Heart left ventricle (tissue), 16 donors: Measurements from ENCODE around the gene IQGAP2. TPM values are rescaled to one million over a fixed set of nuclear protein-coding genes. Genes with fewer than 3 reads are reported as not detected.

Experiments used
- ATAC-seq, 4 donors: fragments of 200-7000 bp; cut with Tn5 transposase; one replicate each; pipeline ENCODE4 v1.9.1; 2020 to 2022; ENCODE audit warnings: moderate library complexity in 4 of 4, mild to moderate bottlenecking in 3 of 4, moderate number of reproducible peaks in 1 of 4
- DNase-seq, 5 donors: peaks; one replicate each; pipeline ENCODE4 v3.0.0-alpha.2; 2020
- H3K27ac ChIP-seq, 12 donors: fragments of 200-600 bp; sonication (generic) in 4 of 12; one replicate each; pipeline versions ENCODE4 v1.5.0 to v1.8.0; 2016 to 2022; ENCODE audit warnings: mild to moderate bottlenecking in 2 of 12
- H3K27me3 ChIP-seq, 9 donors: fragments of 200-600 bp; sonication (generic) in 2 of 9; one replicate each; pipeline versions ENCODE4 v1.5.1 to v1.8.0; 2016 to 2022; ENCODE audit warnings: mild to moderate bottlenecking in 3 of 9
- H3K36me3 ChIP-seq, 9 donors: fragments of 200-600 bp; sonication (generic) in 2 of 9; one replicate each; pipeline versions ENCODE4 v1.5.0 to v1.8.0; 2018 to 2022; ENCODE audit warnings: mild to moderate bottlenecking in 2 of 9
- H3K4me1 ChIP-seq, 12 donors: fragments of 200-600 bp; sonication (generic) in 4 of 12; one replicate each; pipeline versions ENCODE4 v1.5.0 to v1.8.0; 2016 to 2022; ENCODE audit warnings: mild to moderate bottlenecking in 3 of 12
- H3K4me3 ChIP-seq, 12 donors: fragments of 200-600 bp; sonication (generic) in 4 of 12; one replicate each; pipeline versions ENCODE4 v1.5.0 to v1.8.0; 2017 to 2022; ENCODE audit warnings: mild to moderate bottlenecking in 9 of 12, moderate library complexity in 4 of 12
- H3K9me3 ChIP-seq, 12 donors: fragments of 200-600 bp; sonication (generic) in 4 of 12; one replicate each; pipeline versions ENCODE4 v1.5.0 to v1.8.0; 2016 to 2022; ENCODE audit warnings: mild to moderate bottlenecking in 1 of 12
- CTCF ChIP-seq, 12 donors: fragments of 200-600 bp; sonication (generic) in 4 of 12; IDR thresholded peaks; one replicate each; pipeline versions ENCODE4 v1.5.0 to v1.8.0; 2018 to 2022; ENCODE audit warnings: antibody characterized with exemption in 12 of 12, mild to moderate bottlenecking in 5 of 12
- POLR2A ChIP-seq, 2 donors: fragments of 450-650 bp; IDR thresholded peaks; one replicate each; pipeline ENCODE4 v1.6.1; 2017; ENCODE audit warnings: antibody characterized with exemption in 2 of 2, mild to moderate bottlenecking in 2 of 2, moderate library complexity in 2 of 2
- WGBS, 4 donors: extraction: QIAGEN DNeasy Blood & Tissue Kit in 2 of 4; methylation state at CpG; one replicate each; pipeline versions ENCODE4 v1.1.5 to v1.1.7; 2013 to 2018; 5-methylcytosine and 5-hydroxymethylcytosine counted together
- intact Hi-C, 10 donors: fragments of 100-400 bp; cut with DNase I; formaldehyde crosslinking; loops; one replicate each; pipeline versions ENCODE4 v1.11.1 to v1.14.2; 2022
- polyA plus RNA-seq, 2 donors: library from polyadenylated mRNA; stranded (reverse); fragments of 200-250 nt; gene quantifications; one replicate each; pipeline ENCODE4 v1.2.3, GENCODE V29; 2013
- total RNA-seq, 9 donors: library from RNA; depleted of rRNA in 2 of 9; stranded (reverse); fragments of >200 nt in 2 of 9; fragmentation: NEBNext Ultra II Directional in 3 of 9; extraction: Animal tissue kit (Norgen Biotek cat#: 25700) in 3 of 9; gene quantifications; one replicate each; pipeline versions ENCODE4 v1.1.0 to v1.2.4, GENCODE V29; 2016 to 2023
- donor health status: ischemic (EF 13 %, LVEDD 7.1; RV severe dilation, severe dysfunction).
- donor health status: healthy with polysubstance abuse.
- donor health status: DM: no; HTN: yes; CAD: no.
- donor health status: DM: no; HTN: no; CAD: no.
- donor health status: ischemic (EF 25% LVEDD 6.9; RV normal size, moderate dysfunction).
- donor health status: ischemic (EF 25% LVEDD 5.7; RV mildly dilated, moderate dysfunction).
- donor health status: healthy.
- donor health status: DM: yes; HTN: yes; CAD: no.
- donor health status: ischemic (EF 35%, LVEDD 5.7; RV mildly dilated, moderate dysfunction).
- donor health status: nonischemic (EF 11% LVEDD 7.7; RV severe dilation, severe dysfunction).
- donor health status: DM: yes; HTN: yes; CAD: no.
- donor health status: PGD.
- donor health status: ischemic (EF 29% LVEDD 5.4; RV normal size, mild dysfunction).
- donor health status: nonischemic (EF 23%, LVEDD 6.1; RV moderate dilation, normal function).

Gene IQGAP2
- total and polyA plus RNA-seq, 11 donors = 1.7 to 35.4 (median 6.1) TPM

- Histone ChIP-seq H3K27me3 (no peaks in the 10 kb centered on the region), H3K4me1 (no peaks in the 10 kb centered on the region), H3K9me3 (no peaks in the 10 kb centered on the region), H3K4me3 (no peak overlapping the region), H3K36me3 (no peaks in the 10 kb centered on the region), H3K27ac (no peak overlapping the region)
- no peak for ATAC-seq
- intact Hi-C loops = no loop called here
- no peak for TF ChIP-seq POLR2A (IDR thresholded peaks at IDR 0.05)
- no peak for TF ChIP-seq CTCF (IDR thresholded peaks at IDR 0.05)
- no peak for DNase-seq
- 92 to 96% (median 94%) methylated on average over 13 of the region's 13 CpGs for WGBS, 4 donors
Measured at GRCh38 chr5:76747706-76748105, 344.6 kb downstream of the IQGAP2 start.

GRCh38 chr5:76751291-76751690 lies 348.2 kb downstream of the IQGAP2 start:
- H3K27ac ChIP-seq = no peak overlapping the region
- WGBS, 4 donors = 93 to 97% (median 95%) methylated on average over 5 of the region's 5 CpGs
- no peaks in the 10 kb centered on the region for H3K9me3 ChIP-seq
- DNase-seq (no peak), ATAC-seq (no peak)
- intact Hi-C loops = no loop called here
- H3K27me3 ChIP-seq = no peaks in the 10 kb centered on the region
- TF ChIP-seq CTCF (IDR thresholded peaks at IDR 0.05) (no peak), POLR2A (IDR thresholded peaks at IDR 0.05) (no peak)
- no peaks in the 10 kb centered on the region for H3K36me3 ChIP-seq
- no peak overlapping the region for H3K4me3 ChIP-seq
- no peaks in the 10 kb centered on the region for H3K4me1 ChIP-seq

- ATAC-seq (no peak), DNase-seq (no peak)
- H3K27me3 ChIP-seq = peaks cover 0 to 5% (median 0%) of the 10 kb centered on the region in 9 donors
- 81 to 92% (median 88%) methylated on average over 3 of the region's 3 CpGs for WGBS, 4 donors
- no peaks in the 10 kb centered on the region for H3K36me3 ChIP-seq
- intact Hi-C loops = no loop called here
- TF ChIP-seq CTCF (IDR thresholded peaks at IDR 0.05) = no peak
- no peak for TF ChIP-seq POLR2A (IDR thresholded peaks at IDR 0.05)
- no peak overlapping the region for H3K27ac ChIP-seq
- H3K4me3 ChIP-seq = no peak overlapping the region
- H3K4me1 ChIP-seq = no peaks in the 10 kb centered on the region
- no peaks in the 10 kb centered on the region for H3K9me3 ChIP-seq
Measured at GRCh38 chr5:76754668-76755078, 351.6 kb downstream of the IQGAP2 start.

- no peaks in the 10 kb centered on the region for H3K36me3 ChIP-seq
- H3K9me3 ChIP-seq = no peaks in the 10 kb centered on the region
- no peak overlapping the region for H3K4me3 ChIP-seq
- 88 to 95% (median 94%) methylated on average over 11 of the region's 11 CpGs for WGBS, 4 donors
- H3K27ac ChIP-seq = no peak overlapping the region
- DNase-seq (no peak), ATAC-seq (no peak)
- intact Hi-C loops = no loop called here
- no peaks in the 10 kb centered on the region for H3K4me1 ChIP-seq
- H3K27me3 ChIP-seq = peaks cover 0 to 5% (median 0%) of the 10 kb centered on the region in 9 donors
- TF ChIP-seq CTCF (IDR thresholded peaks at IDR 0.05) (no peak), POLR2A (IDR thresholded peaks at IDR 0.05) (no peak)
Measured at GRCh38 chr5:76755779-76756637, 352.9 kb downstream of the IQGAP2 start.
